OCI-LY7 (cell line): ENCODE measurements around the gene CRIP1.

Experiments used
- EZH2phosphoT487 ChIP-seq: fragments of 200-600 bp; sonication (generic); IDR thresholded peaks from 2 replicates; pipeline ENCODE4 v1.6.1; 2018; ENCODE audit warnings: low read depth, borderline replicate concordance, mild to moderate bottlenecking, mixed run types, antibody characterized with exemption, low read length, moderate library complexity, mixed read lengths
- TF ChIP-seq, protein P1 (sequence below): fragments of 200-600 bp; sonication (generic); conservative IDR thresholded peaks from 2 replicates; pipeline ENCODE4 v1.5.1; 2014; ENCODE audit warnings: mild to moderate bottlenecking, antibody characterized with exemption, low read length, moderate library complexity, mixed read lengths

DNA sequence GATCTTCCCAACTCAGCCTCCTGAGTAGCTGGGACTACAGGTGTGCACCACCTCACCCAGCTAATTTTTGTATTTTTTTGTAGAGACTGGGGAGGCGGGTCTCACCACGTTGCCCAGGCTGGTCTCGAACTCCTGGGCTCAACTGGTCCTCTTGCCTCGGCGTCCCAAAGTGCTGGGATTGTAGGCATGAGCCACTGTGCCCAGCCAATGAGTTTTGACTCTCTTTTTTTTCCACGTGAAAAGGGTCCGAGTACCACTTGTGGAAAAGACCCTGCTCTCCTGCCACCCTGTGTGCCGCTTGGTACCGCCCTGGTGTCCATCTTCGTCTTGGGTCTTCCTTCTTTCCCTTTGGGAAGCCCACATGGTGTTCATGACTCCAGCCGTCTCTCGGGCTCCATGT, 21.9 kb downstream of the CRIP1 start:
- TF ChIP-seq, protein P1, sequence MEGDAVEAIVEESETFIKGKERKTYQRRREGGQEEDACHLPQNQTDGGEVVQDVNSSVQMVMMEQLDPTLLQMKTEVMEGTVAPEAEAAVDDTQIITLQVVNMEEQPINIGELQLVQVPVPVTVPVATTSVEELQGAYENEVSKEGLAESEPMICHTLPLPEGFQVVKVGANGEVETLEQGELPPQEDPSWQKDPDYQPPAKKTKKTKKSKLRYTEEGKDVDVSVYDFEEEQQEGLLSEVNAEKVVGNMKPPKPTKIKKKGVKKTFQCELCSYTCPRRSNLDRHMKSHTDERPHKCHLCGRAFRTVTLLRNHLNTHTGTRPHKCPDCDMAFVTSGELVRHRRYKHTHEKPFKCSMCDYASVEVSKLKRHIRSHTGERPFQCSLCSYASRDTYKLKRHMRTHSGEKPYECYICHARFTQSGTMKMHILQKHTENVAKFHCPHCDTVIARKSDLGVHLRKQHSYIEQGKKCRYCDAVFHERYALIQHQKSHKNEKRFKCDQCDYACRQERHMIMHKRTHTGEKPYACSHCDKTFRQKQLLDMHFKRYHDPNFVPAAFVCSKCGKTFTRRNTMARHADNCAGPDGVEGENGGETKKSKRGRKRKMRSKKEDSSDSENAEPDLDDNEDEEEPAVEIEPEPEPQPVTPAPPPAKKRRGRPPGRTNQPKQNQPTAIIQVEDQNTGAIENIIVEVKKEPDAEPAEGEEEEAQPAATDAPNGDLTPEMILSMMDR = no peak
- TF ChIP-seq EZH2phosphoT487 = no peak
